ENCODE results near the gene CCDC9B.

CCDC9B gene

DNA sequence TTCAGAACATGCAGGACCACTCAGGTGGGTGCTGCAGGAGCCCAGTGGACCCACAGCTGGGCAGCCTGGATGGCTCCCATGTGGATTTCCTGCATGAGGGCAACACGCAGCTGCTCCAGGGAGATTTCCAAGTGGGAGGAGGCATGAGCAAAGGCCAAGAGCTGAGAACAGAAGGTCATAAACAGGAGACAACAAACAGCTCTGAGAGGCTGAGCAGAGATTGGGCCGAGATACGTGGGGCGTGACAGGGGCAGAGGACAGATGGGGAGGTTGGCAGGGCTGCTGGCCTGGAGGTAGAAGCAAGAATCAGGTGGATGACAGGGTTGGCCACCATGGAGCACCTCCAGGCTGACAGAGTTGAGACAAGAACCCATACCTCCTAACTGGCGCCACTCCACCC is 13.0 kb upstream of the CCDC9B start:
- Histone ChIP-seq H3K9ac (ENCODE audit: low read length) (no peak overlapping the region), H4K91ac (ENCODE audit: low read depth, low read length) (no peak overlapping the region), H3K4me2 (ENCODE audit: low read length) (no peak overlapping the region), H2BK12ac (ENCODE audit: low read length) (no peak overlapping the region), H3K27me3 (ENCODE audit: insufficient read depth, low read length) (no peaks in the 10 kb centered on the region), H3K79me2 (ENCODE audit: control insufficient read depth, insufficient read depth, low read length, poor library complexity) (no peaks in the 10 kb centered on the region), H4K12ac (ENCODE audit: low read depth, low read length) (no peak overlapping the region), H3K27ac (ENCODE audit: low read depth, low read length) (no peak overlapping the region), H3K79me1 (ENCODE audit: low read length) (no peaks in the 10 kb centered on the region), H2AK5ac (ENCODE audit: low read length) (no peak overlapping the region), H3K9me3 (ENCODE audit: insufficient read depth, low read depth, low read length) (no peaks in the 10 kb centered on the region), H3K23ac (ENCODE audit: low read length) (no peak overlapping the region), H3K18ac (ENCODE audit: low read length) (no peak overlapping the region), H3K4ac (ENCODE audit: low read depth, low read length) (no peak overlapping the region), H3K14ac (ENCODE audit: low read length) (no peak overlapping the region), H3K4me3 (ENCODE audit: low read depth, low read length) (no peak overlapping the region), H2BK120ac (ENCODE audit: insufficient read depth, low read length, poor library complexity) (no peak overlapping the region), H2AFZ (ENCODE audit: insufficient read depth, low read length, poor library complexity) (no peak overlapping the region), H4K8ac (ENCODE audit: low read depth, low read length) (no peak overlapping the region), H3K36me3 (ENCODE audit: control insufficient read depth in 1 of 2, insufficient read depth in 2 of 2, low read length in 2 of 2) (no peaks in the 10 kb centered on the region), H3K4me1 (ENCODE audit: control insufficient read depth in 1 of 2, insufficient read depth in 2 of 2, low read length in 2 of 2) (peaks cover 2 to 6% of the 10 kb centered on the region in 2 experiments), H2BK5ac (ENCODE audit: low read depth, low read length, poor library complexity) (no peak overlapping the region)
- no peak for DNase-seq
- no CpG with 5 or more reads among the region's 5 CpGs for WGBS (ENCODE audit: extremely low coverage, insufficient coverage, insufficient read length)

DNA sequence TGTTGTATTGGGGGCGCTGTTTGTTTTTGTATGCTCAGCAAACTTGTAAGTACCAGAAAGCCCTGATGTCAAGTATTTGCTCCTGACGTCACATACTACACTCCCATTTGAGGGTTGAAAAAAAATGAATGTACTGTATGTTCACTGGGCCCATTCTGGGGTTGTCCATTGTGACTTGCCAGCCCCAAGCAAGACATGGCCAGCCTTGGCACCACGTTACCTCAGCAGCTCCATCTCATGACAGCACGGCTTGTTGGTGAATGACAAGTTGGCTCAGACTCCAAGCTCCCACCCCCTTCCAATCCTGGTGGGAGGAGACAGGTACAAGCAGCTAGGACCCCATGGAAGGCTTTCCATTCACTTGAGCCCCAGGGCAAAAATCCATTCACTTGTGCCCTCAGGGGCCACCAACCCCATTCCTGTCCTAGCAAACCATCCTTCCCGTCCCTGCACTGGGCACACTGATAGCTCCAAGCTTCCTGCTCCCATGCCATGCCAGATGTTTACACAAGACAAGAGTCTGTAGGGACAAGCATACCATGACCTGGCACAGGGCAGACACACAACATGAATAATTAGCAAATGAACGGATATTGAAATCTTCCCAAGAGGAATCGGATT is 11.7 kb upstream of the CCDC9B start:
- H3K9me3 ChIP-seq (ENCODE audit: insufficient read depth, low read depth, low read length), result peaks cover under 1% of the 10 kb centered on the region
- no peak overlapping the region for H2BK120ac ChIP-seq (ENCODE audit: insufficient read depth, low read length, poor library complexity)
- no peaks in the 10 kb centered on the region for H3K79me1 ChIP-seq (ENCODE audit: low read length)
- no peak overlapping the region for H2BK12ac ChIP-seq (ENCODE audit: low read length)
- H3K4ac ChIP-seq (ENCODE audit: low read depth, low read length), result no peak overlapping the region
- no peak overlapping the region for H3K9ac ChIP-seq (ENCODE audit: low read length)
- H2AK5ac ChIP-seq (ENCODE audit: low read length), result no peak overlapping the region
- no peak overlapping the region for H3K4me2 ChIP-seq (ENCODE audit: low read length)
- DNase-seq, result no peak
- H4K8ac ChIP-seq (ENCODE audit: low read depth, low read length), result no peak overlapping the region
- H2BK5ac ChIP-seq (ENCODE audit: low read depth, low read length, poor library complexity), result no peak overlapping the region
- H4K91ac ChIP-seq (ENCODE audit: low read depth, low read length), result no peak overlapping the region
- no peak overlapping the region for H3K18ac ChIP-seq (ENCODE audit: low read length)
- H3K27me3 ChIP-seq (ENCODE audit: insufficient read depth, low read length), result no peaks in the 10 kb centered on the region
- no peak overlapping the region for H2AFZ ChIP-seq (ENCODE audit: insufficient read depth, low read length, poor library complexity)
- H3K23ac ChIP-seq (ENCODE audit: low read length), result no peak overlapping the region
- WGBS (ENCODE audit: extremely low coverage, insufficient coverage, insufficient read length), result no CpG with 5 or more reads among the region's 7 CpGs
- no peak overlapping the region for H3K4me3 ChIP-seq (ENCODE audit: low read depth, low read length)
- H4K12ac ChIP-seq (ENCODE audit: low read depth, low read length), result no peak overlapping the region
- H3K14ac ChIP-seq (ENCODE audit: low read length), result no peak overlapping the region
- H3K27ac ChIP-seq (ENCODE audit: low read depth, low read length), result no peak overlapping the region
- H3K79me2 ChIP-seq (ENCODE audit: control insufficient read depth, insufficient read depth, low read length, poor library complexity), result no peaks in the 10 kb centered on the region
- H3K36me3 ChIP-seq (ENCODE audit: control insufficient read depth in 1 of 2, insufficient read depth in 2 of 2, low read length in 2 of 2), result no peaks in the 10 kb centered on the region
- H3K4me1 ChIP-seq (ENCODE audit: control insufficient read depth in 1 of 2, insufficient read depth in 2 of 2, low read length in 2 of 2), result no peaks in the 10 kb centered on the region

DNA sequence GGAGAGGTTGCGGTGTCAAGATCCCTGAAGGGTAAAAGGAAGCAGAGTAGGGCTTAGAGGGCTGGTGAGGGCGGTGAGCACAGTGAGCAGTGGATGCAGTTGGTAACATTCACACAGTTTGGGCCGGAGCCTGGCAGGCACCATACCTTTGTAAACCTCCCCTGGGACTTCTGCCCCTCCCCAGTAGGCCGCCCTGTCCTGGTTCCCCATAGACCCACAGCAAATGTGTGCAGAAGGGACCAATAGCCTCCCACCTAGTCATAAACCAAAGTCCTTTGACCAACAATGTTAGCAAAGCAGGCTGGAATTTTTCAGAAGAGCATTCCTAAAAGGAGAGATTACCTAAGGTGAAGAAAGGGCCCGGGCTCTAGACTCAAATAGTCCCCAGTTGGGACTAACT is 8.4 kb upstream of the CCDC9B start:
- no peaks in the 10 kb centered on the region for H3K79me1 ChIP-seq (ENCODE audit: low read length)
- H4K91ac ChIP-seq (ENCODE audit: low read depth, low read length), result no peak overlapping the region
- no peak overlapping the region for H3K14ac ChIP-seq (ENCODE audit: low read length)
- no peak overlapping the region for H2AK5ac ChIP-seq (ENCODE audit: low read length)
- H3K23ac ChIP-seq (ENCODE audit: low read length), result no peak overlapping the region
- no peak overlapping the region for H2AFZ ChIP-seq (ENCODE audit: insufficient read depth, low read length, poor library complexity)
- H3K79me2 ChIP-seq (ENCODE audit: control insufficient read depth, insufficient read depth, low read length, poor library complexity), result no peaks in the 10 kb centered on the region
- H3K4me2 ChIP-seq (ENCODE audit: low read length), result no peak overlapping the region
- no peak for DNase-seq
- H2BK12ac ChIP-seq (ENCODE audit: low read length), result no peak overlapping the region
- no peak overlapping the region for H4K12ac ChIP-seq (ENCODE audit: low read depth, low read length)
- peaks cover 2% of the 10 kb centered on the region for H3K9me3 ChIP-seq (ENCODE audit: insufficient read depth, low read depth, low read length)
- no CpG with 5 or more reads among the region's 5 CpGs for WGBS (ENCODE audit: extremely low coverage, insufficient coverage, insufficient read length)
- H3K4me3 ChIP-seq (ENCODE audit: low read depth, low read length), result no peak overlapping the region
- no peak overlapping the region for H3K18ac ChIP-seq (ENCODE audit: low read length)
- no peak overlapping the region for H4K8ac ChIP-seq (ENCODE audit: low read depth, low read length)
- H2BK5ac ChIP-seq (ENCODE audit: low read depth, low read length, poor library complexity), result no peak overlapping the region
- H3K9ac ChIP-seq (ENCODE audit: low read length), result no peak overlapping the region
- no peaks in the 10 kb centered on the region for H3K36me3 ChIP-seq (ENCODE audit: control insufficient read depth in 1 of 2, insufficient read depth in 2 of 2, low read length in 2 of 2)
- H2BK120ac ChIP-seq (ENCODE audit: insufficient read depth, low read length, poor library complexity), result no peak overlapping the region
- H3K27ac ChIP-seq (ENCODE audit: low read depth, low read length), result no peak overlapping the region
- H3K4ac ChIP-seq (ENCODE audit: low read depth, low read length), result no peak overlapping the region
- H3K27me3 ChIP-seq (ENCODE audit: insufficient read depth, low read length), result no peaks in the 10 kb centered on the region
- no peaks in the 10 kb centered on the region for H3K4me1 ChIP-seq (ENCODE audit: control insufficient read depth in 1 of 2, insufficient read depth in 2 of 2, low read length in 2 of 2)

DNA sequence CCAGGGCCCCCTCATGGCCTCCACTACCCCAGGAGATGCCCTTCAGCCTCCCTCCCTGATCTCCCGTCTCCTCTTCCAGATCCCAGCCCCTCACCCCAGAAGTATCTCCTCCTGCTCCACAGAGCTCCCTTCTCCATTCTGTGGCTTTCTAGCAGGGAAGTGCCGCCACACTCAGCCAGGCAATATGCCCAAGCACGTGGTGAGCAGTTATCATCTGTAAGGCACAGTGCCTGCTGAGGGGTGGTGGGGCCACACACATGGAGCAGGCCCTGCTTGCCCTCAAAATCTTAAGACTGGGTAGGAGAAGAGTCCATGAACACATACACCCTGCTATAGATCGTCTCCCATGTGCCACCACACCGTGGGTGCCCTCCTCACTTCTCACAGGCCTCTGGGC is 7.7 kb upstream of the CCDC9B start:
- no peaks in the 10 kb centered on the region for H3K79me1 ChIP-seq (ENCODE audit: low read length)
- no peak overlapping the region for H4K12ac ChIP-seq (ENCODE audit: low read depth, low read length)
- H3K9ac ChIP-seq (ENCODE audit: low read length), result peak overlapping the region; percentile 24
- peaks cover 2% of the 10 kb centered on the region for H3K9me3 ChIP-seq (ENCODE audit: insufficient read depth, low read depth, low read length)
- no peak overlapping the region for H4K91ac ChIP-seq (ENCODE audit: low read depth, low read length)
- no peak overlapping the region for H3K23ac ChIP-seq (ENCODE audit: low read length)
- H2BK12ac ChIP-seq (ENCODE audit: low read length), result no peak overlapping the region
- H3K4me1 ChIP-seq (ENCODE audit: control insufficient read depth in 1 of 2, insufficient read depth in 2 of 2, low read length in 2 of 2), result no peaks in the 10 kb centered on the region
- H2AFZ ChIP-seq (ENCODE audit: insufficient read depth, low read length, poor library complexity), result no peak overlapping the region
- no peaks in the 10 kb centered on the region for H3K27me3 ChIP-seq (ENCODE audit: insufficient read depth, low read length)
- WGBS (ENCODE audit: extremely low coverage, insufficient coverage, insufficient read length), result no CpG with 5 or more reads among the region's 5 CpGs
- H2BK5ac ChIP-seq (ENCODE audit: low read depth, low read length, poor library complexity), result no peak overlapping the region
- DNase-seq, result no peak
- H3K4me2 ChIP-seq (ENCODE audit: low read length), result no peak overlapping the region
- H3K36me3 ChIP-seq (ENCODE audit: control insufficient read depth in 1 of 2, insufficient read depth in 2 of 2, low read length in 2 of 2), result no peaks in the 10 kb centered on the region
- no peak overlapping the region for H3K27ac ChIP-seq (ENCODE audit: low read depth, low read length)
- no peaks in the 10 kb centered on the region for H3K79me2 ChIP-seq (ENCODE audit: control insufficient read depth, insufficient read depth, low read length, poor library complexity)
- no peak overlapping the region for H3K14ac ChIP-seq (ENCODE audit: low read length)
- H4K8ac ChIP-seq (ENCODE audit: low read depth, low read length), result no peak overlapping the region
- H3K4ac ChIP-seq (ENCODE audit: low read depth, low read length), result no peak overlapping the region
- H2BK120ac ChIP-seq (ENCODE audit: insufficient read depth, low read length, poor library complexity), result no peak overlapping the region
- no peak overlapping the region for H2AK5ac ChIP-seq (ENCODE audit: low read length)
- no peak overlapping the region for H3K18ac ChIP-seq (ENCODE audit: low read length)
- H3K4me3 ChIP-seq (ENCODE audit: low read depth, low read length), result no peak overlapping the region

All from trophoblast cell (in vitro differentiated cells and primary cell).